RWPE2 (cell line): ENCODE measurements around the gene FNDC10.

Experiments used
- ATAC-seq: fragments of 200-7000 bp; cut with Tn5 transposase; 3 replicates; pipeline ENCODE4 v1.9.1; 2021; ENCODE audit warnings: low read depth
- DNase-seq: peaks from one replicate; pipeline ENCODE4 v3.0.0-alpha.2; 2020; ENCODE audit warnings: low spot score
- H3K27ac ChIP-seq: fragments of 450-650 bp; 2 replicates; pipeline ENCODE4 v1.5.1; 2017; ENCODE audit warnings: mild to moderate bottlenecking; ENCODE audit not compliant: poor library complexity, severe bottlenecking
- H3K27me3 ChIP-seq: fragments of 250-450 bp; sonication (Bioruptor Pico); 2 replicates; pipeline ENCODE4 v1.5.1; 2021; ENCODE audit warnings: mild to moderate bottlenecking, moderate library complexity; ENCODE audit not compliant: insufficient read depth, poor library complexity, severe bottlenecking
- H3K36me3 ChIP-seq: fragments of 250-450 bp; sonication (Bioruptor Pico); 2 replicates; pipeline ENCODE4 v1.5.1; 2020; ENCODE audit warnings: low read depth, mild to moderate bottlenecking, moderate library complexity
- H3K4me1 ChIP-seq: fragments of 250-450 bp; sonication (Bioruptor Pico); 2 replicates; pipeline ENCODE4 v1.5.1; 2021; ENCODE audit warnings: mild to moderate bottlenecking, moderate library complexity; ENCODE audit not compliant: insufficient read depth, poor library complexity, severe bottlenecking
- H3K4me3 ChIP-seq: fragments of 250-450 bp; sonication (Bioruptor Pico); 2 replicates; pipeline ENCODE4 v1.5.1; 2021; ENCODE audit warnings: mild to moderate bottlenecking, moderate library complexity; ENCODE audit not compliant: severe bottlenecking
- H3K9me3 ChIP-seq: fragments of 250-450 bp; sonication (Bioruptor Pico); 2 replicates; pipeline ENCODE4 v1.5.1; 2021; ENCODE audit warnings: mild to moderate bottlenecking, moderate library complexity; ENCODE audit not compliant: severe bottlenecking
- CTCF ChIP-seq: fragments of 450-650 bp; IDR thresholded peaks from one replicate; pipeline ENCODE4 v1.5.1; 2017; ENCODE audit warnings: mild to moderate bottlenecking, moderate library complexity; ENCODE audit not compliant: poor library complexity, severe bottlenecking

The FNDC10 gene

DNA sequence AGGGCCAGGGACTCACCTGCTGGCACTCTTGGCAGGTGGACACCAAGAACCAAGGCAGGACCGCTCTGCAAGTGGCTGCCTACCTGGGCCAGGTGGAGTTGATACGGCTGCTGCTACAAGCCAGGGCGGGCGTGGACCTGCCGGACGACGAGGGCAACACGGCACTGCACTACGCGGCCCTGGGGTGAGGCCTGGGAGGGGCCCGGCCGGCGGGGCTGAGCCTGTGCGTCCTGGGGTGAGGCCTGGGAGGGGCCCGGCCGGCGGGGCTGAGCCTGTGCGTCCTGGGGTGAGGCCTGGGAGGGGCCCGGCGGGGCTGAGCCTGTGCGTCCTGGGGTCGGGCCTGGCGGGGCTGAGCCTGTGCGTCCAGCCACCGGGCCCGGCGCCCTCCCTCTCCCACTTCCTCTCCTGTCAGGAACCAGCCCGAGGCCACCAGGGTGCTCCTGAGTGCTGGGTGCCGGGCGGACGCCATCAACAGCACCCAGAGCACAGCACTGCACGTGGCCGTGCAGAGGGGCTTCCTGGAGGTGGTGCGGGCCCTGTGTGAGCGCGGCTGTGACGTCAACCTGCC is 27.4 kb upstream of the FNDC10 start:
- peak; percentile 78 for ATAC-seq
- Histone ChIP-seq H3K4me3 (no peak overlapping the region), H3K9me3 (no peaks in the 10 kb centered on the region), H3K27ac (peak overlapping the region; percentile 28), H3K4me1 (no peaks in the 10 kb centered on the region), H3K36me3 (no peaks in the 10 kb centered on the region), H3K27me3 (peaks cover 17% of the 10 kb centered on the region)
- TF ChIP-seq CTCF = no peak
- DNase-seq = peak; percentile 78

DNA sequence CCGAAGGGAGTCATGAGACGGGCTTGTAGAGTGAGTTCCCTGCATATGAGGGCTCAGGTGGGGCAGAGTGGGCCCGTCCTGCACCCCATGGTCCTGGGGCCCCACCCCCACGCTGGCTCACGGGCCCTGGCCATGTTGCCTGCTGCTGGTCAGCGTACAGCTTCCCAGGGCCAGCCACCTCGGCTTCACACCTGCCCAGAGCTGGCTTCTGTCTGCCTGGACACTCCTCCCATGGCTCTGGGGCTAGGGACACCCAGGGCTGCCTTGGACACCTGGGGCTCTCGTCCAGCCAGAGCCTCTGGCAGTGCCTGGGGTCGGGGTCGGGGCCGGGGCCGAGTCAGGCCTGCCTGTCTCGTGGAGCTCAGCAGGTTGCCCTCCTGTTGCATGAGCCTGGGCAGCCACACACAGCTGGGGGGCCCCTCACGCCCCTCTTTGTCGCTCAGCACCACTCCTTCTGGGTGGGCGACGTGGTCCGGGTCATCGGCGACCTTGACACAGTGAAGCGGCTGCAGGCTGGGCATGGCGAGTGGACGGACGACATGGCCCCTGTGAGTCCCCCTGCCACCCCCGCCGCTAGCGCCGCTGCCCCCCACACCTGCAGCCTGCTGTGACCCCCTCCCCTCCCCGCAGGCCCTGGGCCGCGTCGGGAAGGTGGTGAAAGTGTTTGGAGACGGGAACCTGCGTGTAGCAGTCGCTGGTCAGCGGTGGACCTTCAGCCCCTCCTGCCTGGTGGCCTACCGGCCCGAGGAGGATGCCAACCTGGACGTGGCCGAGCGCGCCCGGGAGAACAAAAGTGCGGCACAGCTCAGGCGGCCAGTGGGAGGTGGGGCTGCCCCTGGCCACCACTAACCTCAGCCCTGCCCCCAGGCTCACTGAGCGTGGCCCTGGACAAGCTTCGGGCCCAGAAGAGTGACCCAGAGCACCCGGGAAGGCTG is 26.5 kb upstream of the FNDC10 start:
- Histone ChIP-seq H3K27ac (peak overlapping the region; percentile 28), H3K9me3 (no peaks in the 10 kb centered on the region), H3K4me1 (no peaks in the 10 kb centered on the region), H3K27me3 (peaks cover 9% of the 10 kb centered on the region), H3K36me3 (no peaks in the 10 kb centered on the region), H3K4me3 (no peak overlapping the region)
- TF ChIP-seq CTCF = no peak
- no peak for ATAC-seq
- DNase-seq = peak; percentile 58

GRCh38 chr1:1625824-1626206 is 25.9 kb upstream of the FNDC10 start:
- H3K9me3 ChIP-seq = no peaks in the 10 kb centered on the region
- H3K27ac ChIP-seq = no peak overlapping the region
- DNase-seq = no peak
- no peaks in the 10 kb centered on the region for H3K4me1 ChIP-seq
- H3K4me3 ChIP-seq = no peak overlapping the region
- TF ChIP-seq CTCF = no peak
- H3K27me3 ChIP-seq = peaks cover 5% of the 10 kb centered on the region
- no peaks in the 10 kb centered on the region for H3K36me3 ChIP-seq
- ATAC-seq = no peak

DNA sequence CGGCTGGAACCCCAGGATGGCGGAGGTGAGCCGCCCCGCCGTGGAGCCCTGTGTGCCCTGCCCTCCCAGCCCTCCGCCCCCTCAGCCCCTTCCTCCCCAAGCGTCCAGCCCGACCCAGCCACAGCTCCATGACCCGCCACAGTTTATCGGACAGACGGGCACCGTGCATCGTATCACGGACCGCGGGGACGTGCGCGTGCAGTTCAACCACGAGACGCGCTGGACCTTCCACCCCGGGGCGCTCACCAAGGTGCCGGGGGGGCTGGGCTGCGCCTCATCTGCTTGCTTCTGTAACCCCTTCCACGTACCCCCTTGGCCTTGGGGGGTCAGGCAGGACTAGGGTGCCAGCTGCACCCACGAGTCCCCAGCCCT is 25.5 kb upstream of the FNDC10 start:
- DNase-seq (peak; percentile 63), ATAC-seq (no peak)
- Histone ChIP-seq H3K4me1 (no peaks in the 10 kb centered on the region), H3K36me3 (no peaks in the 10 kb centered on the region), H3K27me3 (peaks cover 1% of the 10 kb centered on the region), H3K4me3 (no peak overlapping the region), H3K9me3 (no peaks in the 10 kb centered on the region), H3K27ac (no peak overlapping the region)
- TF ChIP-seq CTCF = no peak
